Neural cell (in vitro differentiated cells): ENCODE results near the gene BRD7. TPM values are rescaled to one million over a fixed set of nuclear protein-coding genes. Genes with fewer than 3 reads are reported as not detected.

ENCODE experiments used
- H2AFZ ChIP-seq: fragments of 200-600, 300-800 bp; sonication (generic), shearing (Covaris generic); 2 replicates; pipeline ENCODE4 v1.6.0; 2014; ENCODE audit warnings: low read depth, mild to moderate bottlenecking, antibody characterized with exemption, low read length, moderate library complexity
- H3F3A ChIP-seq: fragments of 200-600 bp; shearing (Covaris generic); 2 replicates; pipeline ENCODE4 v1.6.1; 2016; ENCODE audit warnings: mild to moderate bottlenecking, moderate library complexity, mixed read lengths, antibody characterized with exemption, low read length; ENCODE audit not compliant: insufficient read depth, poor library complexity, severe bottlenecking
- H3K27ac ChIP-seq: fragments of 200-600, 300-800 bp; sonication (generic), shearing (Covaris generic); 2 replicates; pipeline ENCODE4 v1.5.1; 2014; ENCODE audit warnings: mild to moderate bottlenecking, low read length, moderate library complexity
- H3K27me3 ChIP-seq: fragments of 300-800, 200-600 bp; sonication (generic), shearing (Covaris generic); 2 replicates; pipeline ENCODE4 v1.6.0; 2014; ENCODE audit warnings: mild to moderate bottlenecking, low read depth, low read length, moderate library complexity; ENCODE audit not compliant: insufficient read depth
- H3K36me3 ChIP-seq: fragments of 300-800, 200-600 bp; sonication (generic), shearing (Covaris generic); 2 replicates; pipeline ENCODE4 v1.5.1; 2014; ENCODE audit warnings: mild to moderate bottlenecking, antibody characterized with exemption, low read length, moderate library complexity; ENCODE audit not compliant: insufficient read depth
- H3K4me2 ChIP-seq: fragments of 300-800, 200-600 bp; sonication (generic), shearing (Covaris generic); 2 replicates; pipeline ENCODE4 v1.6.0; 2014; ENCODE audit warnings: mild to moderate bottlenecking, low read length
- H3K4me3 ChIP-seq: fragments of 300-800, 200-600 bp; sonication (generic), shearing (Covaris generic); 2 replicates; pipeline ENCODE4 v1.5.1; 2014; ENCODE audit warnings: mild to moderate bottlenecking, low read length, moderate library complexity
- H3K79me2 ChIP-seq: fragments of 200-600 bp; shearing (Covaris generic); replicated peaks from 2 replicates; pipeline ENCODE4 v1.6.0; 2014; ENCODE audit warnings: mild to moderate bottlenecking, low read length, moderate library complexity; ENCODE audit not compliant: insufficient read depth
- H3K9ac ChIP-seq: fragments of 300-800, 200-600 bp; sonication (generic), shearing (Covaris generic); 2 replicates; pipeline ENCODE4 v1.6.1; 2016; ENCODE audit warnings: mild to moderate bottlenecking, low read length, mixed read lengths
- H3K9me2 ChIP-seq: fragments of 200-600 bp; shearing (Covaris generic); 2 replicates; pipeline ENCODE4 v1.6.1; 2016; ENCODE audit warnings: mild to moderate bottlenecking, low read length, mixed read lengths; ENCODE audit not compliant: insufficient read depth
- H3K9me3 ChIP-seq: fragments of 200-600, 300-800 bp; sonication (generic), shearing (Covaris generic); 2 replicates; pipeline ENCODE4 v1.6.1; 2016; ENCODE audit warnings: mild to moderate bottlenecking, mixed run types, low read length, moderate library complexity, mixed read lengths
- H4K20me1 ChIP-seq: fragments of 200-600 bp; shearing (Covaris generic); 2 replicates; pipeline ENCODE4 v1.6.1; 2016; ENCODE audit warnings: mild to moderate bottlenecking, mixed run types; ENCODE audit not compliant: insufficient read depth
- CTCF ChIP-seq: fragments of 450-650 bp; IDR thresholded peaks from 2 replicates; pipeline ENCODE4 v1.5.1; 2014; ENCODE audit warnings: antibody characterized with exemption, mild to moderate bottlenecking, moderate library complexity; ENCODE audit not compliant: poor library complexity, severe bottlenecking
- EP300 ChIP-seq: fragments of 450-650 bp; conservative IDR thresholded peaks from 2 replicates; pipeline ENCODE4 v1.6.1; 2014; ENCODE audit warnings: antibody characterized with exemption, mild to moderate bottlenecking, moderate library complexity; ENCODE audit not compliant: poor library complexity, severe bottlenecking
- EZH2 ChIP-seq: fragments of 200-600, 300-800 bp; shearing (Covaris generic), sonication (generic); IDR thresholded peaks from 2 replicates; pipeline ENCODE4 v1.6.1; 2014; ENCODE audit warnings: antibody characterized with exemption, low read length, borderline replicate concordance, mild to moderate bottlenecking; ENCODE audit not compliant: insufficient read depth, poor library complexity, severe bottlenecking
- MXI1 ChIP-seq: fragments of 450-650 bp; conservative IDR thresholded peaks from 2 replicates; pipeline ENCODE4 v1.6.1; 2014; ENCODE audit warnings: antibody characterized with exemption, mild to moderate bottlenecking; ENCODE audit not compliant: poor library complexity, severe bottlenecking
- POLR2AphosphoS5 ChIP-seq: IDR thresholded peaks from 2 replicates; pipeline ENCODE4 v1.6.1; 2012
- RAD21 ChIP-seq: fragments of 450-650 bp; conservative IDR thresholded peaks from 2 replicates; pipeline ENCODE4 v1.6.1; 2014; ENCODE audit warnings: antibody characterized with exemption, mild to moderate bottlenecking, moderate library complexity
- REST ChIP-seq: IDR thresholded peaks from 2 replicates; pipeline ENCODE4 v1.6.1; 2012; ENCODE audit warnings: borderline replicate concordance
- SMC3 ChIP-seq: fragments of 450-650 bp; conservative IDR thresholded peaks from 2 replicates; pipeline ENCODE4 v1.6.1; 2014; ENCODE audit warnings: antibody characterized with exemption, mild to moderate bottlenecking, moderate library complexity; ENCODE audit not compliant: poor library complexity
- TAF1 ChIP-seq: IDR thresholded peaks from 2 replicates; pipeline ENCODE4 v1.6.1; 2012; ENCODE audit warnings: low read depth
- polyA plus RNA-seq: library from polyadenylated mRNA; depleted of rRNA; stranded (reverse); fragments of >200 nt; gene quantifications from 2 replicates; pipeline ENCODE4 v1.2.3, GENCODE V29; 2014

BRD7 gene
- polyA plus RNA-seq, 1 donor from 2014 or later: 57.2 TPM

DNA sequence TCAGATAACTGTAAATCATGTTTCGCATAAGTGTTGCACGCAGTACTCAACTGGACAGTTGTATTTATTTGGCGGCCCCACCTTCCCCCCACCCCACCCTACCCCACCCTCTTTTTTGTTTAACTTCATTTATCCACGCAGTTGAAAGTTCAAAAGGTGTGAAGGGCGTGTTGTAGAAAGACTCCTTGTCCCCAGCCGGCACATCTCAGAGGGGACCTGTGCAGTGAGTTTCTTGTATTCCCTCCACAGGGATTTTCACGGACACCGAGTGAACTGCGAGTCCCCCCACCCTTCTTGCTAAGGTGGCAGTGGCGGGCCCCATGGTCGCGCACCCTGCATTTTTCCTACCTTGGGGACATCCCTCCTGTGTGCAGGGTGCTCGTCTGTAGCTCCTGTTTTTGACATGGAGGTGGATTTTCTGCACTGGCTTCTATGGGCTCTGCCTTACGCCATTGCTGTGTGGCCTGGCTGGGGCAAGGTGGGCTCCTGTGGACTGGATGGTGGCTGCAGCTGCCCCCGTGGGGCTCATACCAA is 66.2 kb downstream of the BRD7 start:
- Histone ChIP-seq H3K9me2 (no peaks in the 10 kb centered on the region), H3K4me3 (no peak overlapping the region), H3K79me2 (no peaks in the 10 kb centered on the region), H2AFZ (no peak overlapping the region), H3K9me3 (no peaks in the 10 kb centered on the region), H3K36me3 (no peaks in the 10 kb centered on the region), H3K9ac (no peak overlapping the region), H4K20me1 (no peaks in the 10 kb centered on the region), H3F3A (no peaks in the 10 kb centered on the region), H3K27ac (no peak overlapping the region), H3K4me2 (no peak overlapping the region), H3K27me3 (no peaks in the 10 kb centered on the region)
- TF ChIP-seq MXI1 (no peak), TAF1 (no peak), SMC3 (no peak), RAD21 (no peak), EP300 (no peak), CTCF (no peak), POLR2AphosphoS5 (no peak), EZH2 (no peak), REST (no peak)

GRCh38 chr16:50301626-50302471 is 66.9 kb downstream of the BRD7 start:
- H3K27me3 ChIP-seq: no peaks in the 10 kb centered on the region
- H3K4me2 ChIP-seq: no peak overlapping the region
- no peak for TF ChIP-seq REST
- TF ChIP-seq POLR2AphosphoS5: no peak
- no peak for TF ChIP-seq MXI1
- TF ChIP-seq RAD21: no peak
- TF ChIP-seq TAF1: no peak
- TF ChIP-seq SMC3: no peak
- no peak for TF ChIP-seq CTCF
- TF ChIP-seq EZH2: no peak
- TF ChIP-seq EP300: no peak
- H3K4me3 ChIP-seq: no peak overlapping the region
- H3K9me2 ChIP-seq: no peaks in the 10 kb centered on the region
- H4K20me1 ChIP-seq: no peaks in the 10 kb centered on the region
- H3K9ac ChIP-seq: no peak overlapping the region
- no peaks in the 10 kb centered on the region for H3K36me3 ChIP-seq
- no peaks in the 10 kb centered on the region for H3K9me3 ChIP-seq
- no peaks in the 10 kb centered on the region for H3K79me2 ChIP-seq
- no peaks in the 10 kb centered on the region for H3F3A ChIP-seq
- H3K27ac ChIP-seq: no peak overlapping the region
- H2AFZ ChIP-seq: no peak overlapping the region
